HEK293T (cell line): ENCODE measurements around the gene ICOS.

Experiments used
- ARNT ChIP-seq: fragments of 450-650 bp; IDR thresholded peaks from 2 replicates; pipeline ENCODE4 v1.6.1; 2017; ENCODE audit warnings: mild to moderate bottlenecking
- BHLHE40 ChIP-seq: fragments of 450-650 bp; IDR thresholded peaks from 2 replicates; pipeline ENCODE4 v1.6.1; 2016; ENCODE audit warnings: mild to moderate bottlenecking, moderate library complexity, borderline replicate concordance
- ELF4 ChIP-seq: fragments of 450-650 bp; IDR thresholded peaks from 2 replicates; pipeline ENCODE4 v1.6.1; 2017; ENCODE audit warnings: antibody characterized with exemption
- FOXA1 ChIP-seq: fragments of 450-650 bp; IDR thresholded peaks from 2 replicates; pipeline ENCODE4 v1.6.1; 2016; ENCODE audit warnings: mild to moderate bottlenecking
- FOXK2 ChIP-seq: fragments of 450-650 bp; IDR thresholded peaks from 2 replicates; pipeline ENCODE4 v1.6.1; 2016; ENCODE audit warnings: mild to moderate bottlenecking
- FOXM1 ChIP-seq: fragments of 450-650 bp; IDR thresholded peaks from 2 replicates; pipeline ENCODE4 v1.6.1; 2017; ENCODE audit warnings: mild to moderate bottlenecking, borderline replicate concordance
- HDGF ChIP-seq: fragments of 450-650 bp; IDR thresholded peaks from 2 replicates; pipeline ENCODE4 v1.6.1; 2017; ENCODE audit warnings: antibody characterized with exemption, borderline replicate concordance
- L3MBTL2 ChIP-seq: fragments of 450-650 bp; conservative IDR thresholded peaks from 2 replicates; pipeline ENCODE4 v1.6.1; 2016; ENCODE audit warnings: mild to moderate bottlenecking
- NFRKB ChIP-seq: fragments of 450-650 bp; IDR thresholded peaks from 2 replicates; pipeline ENCODE4 v1.6.1; 2016; ENCODE audit warnings: mild to moderate bottlenecking, moderate library complexity
- SP1 ChIP-seq: fragments of 450-650 bp; IDR thresholded peaks from 2 replicates; pipeline ENCODE4 v1.6.1; 2017
- SUZ12 ChIP-seq: fragments of 450-650 bp; IDR thresholded peaks from 2 replicates; pipeline ENCODE4 v1.6.1; 2016; ENCODE audit warnings: mild to moderate bottlenecking
- TARDBP ChIP-seq: fragments of 450-650 bp; IDR thresholded peaks from 2 replicates; pipeline ENCODE4 v1.6.1; 2016
- ZNF384 ChIP-seq: fragments of 450-650 bp; IDR thresholded peaks from 2 replicates; pipeline ENCODE4 v1.6.1; 2016
- TF ChIP-seq, protein P1 (sequence below): fragments of 450-650 bp; IDR thresholded peaks from 2 replicates; pipeline ENCODE4 v1.6.1; 2016

- no peak for TF ChIP-seq HDGF
- TF ChIP-seq ZNF384, result no peak
- TF ChIP-seq FOXM1, result no peak
- TF ChIP-seq FOXK2, result no peak
- TF ChIP-seq SUZ12, result no peak
- TF ChIP-seq FOXA1, result no peak
- no peak for TF ChIP-seq SP1
- no peak for TF ChIP-seq L3MBTL2
- TF ChIP-seq ELF4, result no peak
- TF ChIP-seq BHLHE40, result no peak
- TF ChIP-seq NFRKB, result no peak
- TF ChIP-seq ARNT, result no peak
- TF ChIP-seq TARDBP, result no peak
- TF ChIP-seq, protein P1, sequence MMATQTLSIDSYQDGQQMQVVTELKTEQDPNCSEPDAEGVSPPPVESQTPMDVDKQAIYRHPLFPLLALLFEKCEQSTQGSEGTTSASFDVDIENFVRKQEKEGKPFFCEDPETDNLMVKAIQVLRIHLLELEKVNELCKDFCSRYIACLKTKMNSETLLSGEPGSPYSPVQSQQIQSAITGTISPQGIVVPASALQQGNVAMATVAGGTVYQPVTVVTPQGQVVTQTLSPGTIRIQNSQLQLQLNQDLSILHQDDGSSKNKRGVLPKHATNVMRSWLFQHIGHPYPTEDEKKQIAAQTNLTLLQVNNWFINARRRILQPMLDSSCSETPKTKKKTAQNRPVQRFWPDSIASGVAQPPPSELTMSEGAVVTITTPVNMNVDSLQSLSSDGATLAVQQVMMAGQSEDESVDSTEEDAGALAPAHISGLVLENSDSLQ, result no peak
Observed at GRCh38 chr2:203936949-203937348, 386 bp downstream of the ICOS start.
